PC-9 (cell line): ENCODE measurements around the gene LAMC1. TPM values are rescaled to one million over a fixed set of nuclear protein-coding genes. Genes with fewer than 3 reads are reported as not detected.

Source experiments
- BruUV-seq: library from RNA; stranded (reverse); fragments of 400-500 nt; replicated peaks from 2 replicates; lab custom pipeline; 2021; lab: Mats Ljungman, UMichigan
- CTCF ChIA-PET: fragments of 300-600 bp; sonication (Branson Sonifier 250); formaldehyde crosslinking; loops from one replicate; lab custom pipeline; 2022; ENCODE audit warnings: antibody characterized with exemption; lab: Charles Lee
- POLR2A ChIA-PET: fragments of 300-600 bp; sonication (Branson Sonifier 250); formaldehyde crosslinking; loops from one replicate; lab custom pipeline; 2022; ENCODE audit warnings: antibody characterized with exemption; ENCODE audit not compliant: unreplicated experiment; lab: Charles Lee
- DNase-seq, 2 experiments: peaks; one replicate each; pipeline versions ENCODE4 v3.0.0 to v3.0.0-alpha.2; 2015 to 2022; ENCODE audit warnings: mixed read lengths in 1 of 2
- H2AFZ ChIP-seq: fragments of 200-600 bp; sonication (generic); 2 replicates; pipeline ENCODE4 v1.8.1; 2017; ENCODE audit warnings: antibody characterized with exemption
- H3F3A ChIP-seq: fragments of 200-600 bp; sonication (generic); 2 replicates; pipeline ENCODE4 v1.8.1; 2017; ENCODE audit warnings: antibody characterized with exemption, mild to moderate bottlenecking, low read depth; ENCODE audit not compliant: insufficient read depth
- H3K27ac ChIP-seq: fragments of 200-600 bp; sonication (generic); 2 replicates; pipeline ENCODE4 v1.6.1; 2016; ENCODE audit warnings: mixed run types
- H3K27me3 ChIP-seq: fragments of 200-600 bp; sonication (generic); 2 replicates; pipeline ENCODE4 v1.6.1; 2016; ENCODE audit warnings: low read depth, mixed run types; ENCODE audit not compliant: insufficient read depth
- H3K36me3 ChIP-seq: fragments of 200-600 bp; sonication (generic); 2 replicates; pipeline ENCODE4 v1.6.1; 2016; ENCODE audit warnings: low read depth, mixed run types
- H3K4me1 ChIP-seq: fragments of 200-600 bp; sonication (generic); replicated peaks from 2 replicates; pipeline ENCODE4 v1.6.1; 2016; ENCODE audit warnings: mixed run types; ENCODE audit not compliant: insufficient read depth
- H3K4me2 ChIP-seq: fragments of 200-600 bp; sonication (generic); 2 replicates; pipeline ENCODE4 v1.6.1; 2017; ENCODE audit warnings: mixed run types
- H3K4me3 ChIP-seq: fragments of 200-600 bp; sonication (generic); 2 replicates; pipeline ENCODE4 v1.6.1; 2016; ENCODE audit warnings: mixed run types
- H3K79me2 ChIP-seq: fragments of 200-600 bp; sonication (generic); 2 replicates; pipeline ENCODE4 v1.6.1; 2017; ENCODE audit warnings: low read depth, mixed run types
- H3K9me2 ChIP-seq: fragments of 200-600 bp; sonication (generic); 2 replicates; pipeline ENCODE4 v1.8.1; 2017; ENCODE audit warnings: mild to moderate bottlenecking; ENCODE audit not compliant: insufficient read depth
- H3K9me3 ChIP-seq: fragments of 200-600 bp; sonication (generic); 2 replicates; pipeline ENCODE4 v1.8.1; 2016; ENCODE audit warnings: low read depth; ENCODE audit not compliant: insufficient read depth
- H4K20me1 ChIP-seq: fragments of 200-600 bp; sonication (generic); 2 replicates; pipeline ENCODE4 v1.8.1; 2017; ENCODE audit not compliant: insufficient read depth
- CTCF ChIP-seq: fragments of 200-600 bp; sonication (generic); conservative IDR thresholded peaks from 2 replicates; pipeline ENCODE4 v1.6.1; 2017; ENCODE audit warnings: mixed run types, antibody characterized with exemption, mild to moderate bottlenecking, moderate library complexity
- EZH2 ChIP-seq: fragments of 200-600 bp; sonication (generic); IDR thresholded peaks from 2 replicates; pipeline ENCODE4 v1.8.0; 2017; ENCODE audit warnings: antibody characterized with exemption, low read depth
- intact Hi-C: fragments of 100-400 bp; cut with micrococcal nuclease; formaldehyde crosslinking; loops from one replicate; pipeline ENCODE4 v1.10.0; 2022; ENCODE audit not compliant: unreplicated experiment
- total RNA-seq: library from RNA; stranded (reverse); gene quantifications from 2 replicates; pipeline ENCODE4 v1.2.3, GENCODE V29; 2021

LAMC1 gene
- total RNA-seq, 1 experiment from 2014 or later, result 95.5 TPM

- Histone ChIP-seq H3K4me2 (no peak overlapping the region), H4K20me1 (no peaks in the 10 kb centered on the region; the same call in 1 of the 2 replicates), H2AFZ (no peak overlapping the region), H3F3A (peaks cover 5% of the 10 kb centered on the region; the same call in 1 of the 2 replicates), H3K27ac (no peak overlapping the region), H3K9me2 (no peaks in the 10 kb centered on the region), H3K79me2 (peaks cover 54% of the 10 kb centered on the region), H3K9me3 (no peaks in the 10 kb centered on the region), H3K27me3 (no peaks in the 10 kb centered on the region), H3K36me3 (peaks cover 13% of the 10 kb centered on the region; the same call in 1 of the 2 replicates), H3K4me1 (no peaks in the 10 kb centered on the region), H3K4me3 (no peak overlapping the region)
- ChIA-PET POLR2A (no interaction called here), CTCF (no interaction called here)
- no TSS peak for BruUV-seq
- DNase-seq, result no peak
- TF ChIP-seq CTCF (no peak), EZH2 (no peak)
- intact Hi-C loops, result no loop called here
These were observed 77.9 kb downstream of the LAMC1 start for GRCh38 chr1:183101081-183101480.

- H3K27ac ChIP-seq, result no peak overlapping the region
- intact Hi-C loops, result no loop called here
- H3K9me3 ChIP-seq, result no peaks in the 10 kb centered on the region
- no peaks in the 10 kb centered on the region; the same call in 1 of the 2 replicates for H4K20me1 ChIP-seq
- no peaks in the 10 kb centered on the region for H3K9me2 ChIP-seq
- TF ChIP-seq CTCF, result no peak
- TF ChIP-seq EZH2, result no peak
- ChIA-PET POLR2A (no interaction called here), CTCF (no interaction called here)
- H3F3A ChIP-seq, result no peaks in the 10 kb centered on the region
- no peaks in the 10 kb centered on the region for H3K27me3 ChIP-seq
- H3K79me2 ChIP-seq, result peaks cover 46% of the 10 kb centered on the region
- no peak for DNase-seq
- no peak overlapping the region for H3K4me3 ChIP-seq
- no peaks in the 10 kb centered on the region for H3K4me1 ChIP-seq
- H3K4me2 ChIP-seq, result no peak overlapping the region
- H2AFZ ChIP-seq, result no peak overlapping the region
- H3K36me3 ChIP-seq, result peaks cover 13% of the 10 kb centered on the region; the same call in 1 of the 2 replicates
- BruUV-seq, result no TSS peak
These were observed 78.6 kb downstream of the LAMC1 start for GRCh38 chr1:183101841-183102276.

GRCh38 chr1:183103147-183103546, 79.9 kb downstream of the LAMC1 start:
- Histone ChIP-seq H3K36me3 (peaks cover 13% of the 10 kb centered on the region; the same call in 1 of the 2 replicates), H3K27me3 (no peaks in the 10 kb centered on the region), H3K4me2 (no peak overlapping the region), H2AFZ (no peak overlapping the region), H3K9me2 (no peaks in the 10 kb centered on the region), H3K27ac (no peak overlapping the region), H4K20me1 (no peaks in the 10 kb centered on the region; the same call in 1 of the 2 replicates), H3K4me1 (no peaks in the 10 kb centered on the region), H3K4me3 (no peak overlapping the region), H3K79me2 (peaks cover 35% of the 10 kb centered on the region; the same call in 1 of the 2 replicates), H3K9me3 (no peaks in the 10 kb centered on the region), H3F3A (no peaks in the 10 kb centered on the region)
- intact Hi-C loops, result no loop called here
- no peak for TF ChIP-seq EZH2
- no peak for TF ChIP-seq CTCF
- POLR2A ChIA-PET, result no interaction called here
- CTCF ChIA-PET, result no interaction called here
- DNase-seq, result no peak
- BruUV-seq, result no TSS peak
